NT2/D1 (cell line): ENCODE results near the gene SYDE2.

ENCODE experiments used
- SUZ12 ChIP-seq: IDR thresholded peaks from 2 replicates; pipeline ENCODE4 v1.6.1; 2011; ENCODE audit not compliant: insufficient read length, insufficient read depth; ENCODE audit errors: extremely low read depth
- YY1 ChIP-seq: IDR thresholded peaks from 2 replicates; pipeline ENCODE4 v1.6.1; 2011; ENCODE audit not compliant: insufficient read length, insufficient read depth
- ZNF274 ChIP-seq: IDR thresholded peaks from 2 replicates; pipeline ENCODE4 v1.6.1; 2011; ENCODE audit warnings: mild to moderate bottlenecking, low read depth, low read length

- TF ChIP-seq ZNF274: no peak
- no peak for TF ChIP-seq SUZ12
- TF ChIP-seq YY1: no peak
These were observed 951 bp downstream of the SYDE2 start for GRCh38 chr1:85199667-85200462.
